DMS53 treated with DMSO at 0.1 percent for 48 hours (cell line): Measurements from ENCODE around the gene TXNDC5.

Source experiments
- DNase-seq: peaks from one replicate; lab custom pipeline; 2025; ENCODE audit not compliant: unreplicated experiment; lab: John Stamatoyannopoulos, UW

Gene TXNDC5

GRCh38 chr6:7868926-7869325, 41.7 kb downstream of the TXNDC5 start:
- no peak for DNase-seq

- DNase-seq, result no peak
Observed at GRCh38 chr6:7866526-7866925, 44.1 kb downstream of the TXNDC5 start.

GRCh38 chr6:7865781-7866180, 44.8 kb downstream of the TXNDC5 start:
- DNase-seq, result no peak

- DNase-seq, result no peak
Observed at GRCh38 chr6:7859591-7859990, 51.0 kb downstream of the TXNDC5 start.

- DNase-seq, result no peak
Observed at GRCh38 chr6:7851780-7852179, 58.8 kb downstream of the TXNDC5 start.

GRCh38 chr6:7848229-7848628, 62.4 kb downstream of the TXNDC5 start:
- DNase-seq, result no peak

- DNase-seq, result no peak
Observed at GRCh38 chr6:7846966-7847818, 63.4 kb downstream of the TXNDC5 start.

GRCh38 chr6:7841781-7842468, 68.7 kb downstream of the TXNDC5 start:
- DNase-seq, result no peak

GRCh38 chr6:7836371-7837026, 74.1 kb downstream of the TXNDC5 start:
- no peak for DNase-seq

GRCh38 chr6:7833751-7834070, 76.9 kb downstream of the TXNDC5 start:
- DNase-seq, result no peak

- DNase-seq, result no peak
Observed at GRCh38 chr6:7832904-7833750, 77.5 kb downstream of the TXNDC5 start.
